GM12865 (cell line): Measurements from ENCODE around the gene CACNG7.

Experiments used
- DNase-seq: peaks from one replicate; pipeline ENCODE4 v3.0.0; 2010; ENCODE audit warnings: low read depth
- H3K4me3 ChIP-seq: 2 replicates; pipeline ENCODE4 v1.5.1; 2011; ENCODE audit warnings: mild to moderate bottlenecking, low read depth, low read length, control low read depth
- TF ChIP-seq, protein P1 (sequence below): IDR thresholded peaks from 2 replicates; pipeline ENCODE4 v1.5.1; 2011; ENCODE audit warnings: low read length, control low read depth, low read depth, inconsistent platforms; ENCODE audit not compliant: insufficient read depth; ENCODE audit errors: missing control alignments

CACNG7 gene, protein sequence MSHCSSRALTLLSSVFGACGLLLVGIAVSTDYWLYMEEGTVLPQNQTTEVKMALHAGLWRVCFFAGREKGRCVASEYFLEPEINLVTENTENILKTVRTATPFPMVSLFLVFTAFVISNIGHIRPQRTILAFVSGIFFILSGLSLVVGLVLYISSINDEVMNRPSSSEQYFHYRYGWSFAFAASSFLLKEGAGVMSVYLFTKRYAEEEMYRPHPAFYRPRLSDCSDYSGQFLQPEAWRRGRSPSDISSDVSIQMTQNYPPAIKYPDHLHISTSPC

DNA sequence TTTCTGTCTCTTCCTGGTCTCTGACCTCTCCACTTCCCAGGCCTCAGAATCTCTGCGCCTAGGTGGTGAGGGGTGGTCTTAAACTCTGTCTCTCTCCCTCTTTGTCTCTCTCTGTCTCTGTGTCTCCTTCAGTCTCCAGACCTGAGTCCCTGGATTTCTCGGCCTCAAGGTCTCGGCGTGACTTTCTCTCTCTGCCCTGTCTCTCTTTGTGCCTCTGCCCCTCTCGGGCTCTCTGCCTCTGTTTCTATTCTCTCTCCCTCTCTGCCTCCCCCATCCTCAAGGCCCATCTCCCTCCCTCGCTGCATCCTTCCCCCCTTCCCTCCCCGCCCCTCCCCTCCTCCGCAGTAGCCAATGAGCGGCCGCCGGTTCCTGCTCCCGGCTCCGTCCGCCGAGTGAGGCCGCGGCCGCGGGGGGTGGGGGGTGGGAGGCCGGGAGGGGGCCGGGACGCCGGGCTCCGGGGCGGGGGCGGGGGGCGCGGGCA is at the start of gene CACNG7:
Gene CACNG7, plus strand, starts transcription at position 344 of the 481 bp plus-strand sequence. CDS start 3,554 bp downstream, outside the sequence.
- H3K4me3 ChIP-seq: no peak within 1 kb of the TSS

DNA sequence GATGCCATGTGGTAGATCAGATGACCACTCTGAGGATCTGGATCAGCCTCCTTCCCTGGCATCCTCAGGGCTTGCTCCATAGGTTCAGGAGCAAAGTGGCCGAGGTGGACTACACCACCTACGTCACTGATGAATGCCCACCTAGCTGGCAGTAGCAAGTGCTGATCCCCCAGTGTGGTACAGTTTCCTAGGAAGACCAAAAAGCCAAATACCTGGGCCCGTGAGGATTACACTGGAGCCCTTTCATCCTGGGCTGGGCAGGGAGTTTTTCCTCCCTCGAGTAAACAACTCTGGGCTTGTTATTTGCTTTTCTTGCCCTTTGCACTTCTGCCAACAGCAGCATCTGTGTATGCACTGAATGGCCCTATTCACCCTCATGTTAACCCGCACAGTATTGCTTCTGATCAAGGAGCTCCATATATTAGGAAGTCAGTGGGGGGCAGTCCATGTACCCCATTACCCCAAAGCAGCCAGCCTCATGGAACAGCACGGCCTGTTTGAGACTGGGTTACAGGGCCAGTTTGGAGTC is 44.7 kb upstream of the CACNG7 start:
- H3K4me3 ChIP-seq: no peak overlapping the region
- TF ChIP-seq, protein P1, sequence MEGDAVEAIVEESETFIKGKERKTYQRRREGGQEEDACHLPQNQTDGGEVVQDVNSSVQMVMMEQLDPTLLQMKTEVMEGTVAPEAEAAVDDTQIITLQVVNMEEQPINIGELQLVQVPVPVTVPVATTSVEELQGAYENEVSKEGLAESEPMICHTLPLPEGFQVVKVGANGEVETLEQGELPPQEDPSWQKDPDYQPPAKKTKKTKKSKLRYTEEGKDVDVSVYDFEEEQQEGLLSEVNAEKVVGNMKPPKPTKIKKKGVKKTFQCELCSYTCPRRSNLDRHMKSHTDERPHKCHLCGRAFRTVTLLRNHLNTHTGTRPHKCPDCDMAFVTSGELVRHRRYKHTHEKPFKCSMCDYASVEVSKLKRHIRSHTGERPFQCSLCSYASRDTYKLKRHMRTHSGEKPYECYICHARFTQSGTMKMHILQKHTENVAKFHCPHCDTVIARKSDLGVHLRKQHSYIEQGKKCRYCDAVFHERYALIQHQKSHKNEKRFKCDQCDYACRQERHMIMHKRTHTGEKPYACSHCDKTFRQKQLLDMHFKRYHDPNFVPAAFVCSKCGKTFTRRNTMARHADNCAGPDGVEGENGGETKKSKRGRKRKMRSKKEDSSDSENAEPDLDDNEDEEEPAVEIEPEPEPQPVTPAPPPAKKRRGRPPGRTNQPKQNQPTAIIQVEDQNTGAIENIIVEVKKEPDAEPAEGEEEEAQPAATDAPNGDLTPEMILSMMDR: no peak
- no peak for DNase-seq

More for the DNA sequence above, at the start of gene CACNG7:
- TF ChIP-seq, protein P1: no peak
- DNase-seq: no peak

DNA sequence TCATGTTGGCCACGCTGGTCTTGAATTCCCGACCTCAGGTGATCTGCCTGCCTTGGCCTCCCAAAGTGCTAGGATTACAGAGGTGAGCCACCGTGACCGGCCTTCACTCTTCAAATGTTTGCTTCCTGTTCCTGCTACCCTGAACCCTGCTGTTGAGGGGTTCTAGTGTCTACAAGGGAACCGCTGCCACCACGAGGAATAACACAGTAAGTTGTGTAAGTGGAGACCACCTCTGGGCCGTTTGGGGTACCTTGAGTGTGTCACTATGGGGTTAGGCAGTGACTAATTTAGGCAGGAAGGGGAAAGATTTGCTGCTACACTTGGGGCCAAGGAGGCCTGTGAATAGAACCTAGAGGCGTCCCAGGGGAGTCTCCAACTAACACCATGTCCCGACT is 43.6 kb upstream of the CACNG7 start:
- H3K4me3 ChIP-seq: no peak overlapping the region
- no peak for DNase-seq
- TF ChIP-seq, protein P1: no peak

DNA sequence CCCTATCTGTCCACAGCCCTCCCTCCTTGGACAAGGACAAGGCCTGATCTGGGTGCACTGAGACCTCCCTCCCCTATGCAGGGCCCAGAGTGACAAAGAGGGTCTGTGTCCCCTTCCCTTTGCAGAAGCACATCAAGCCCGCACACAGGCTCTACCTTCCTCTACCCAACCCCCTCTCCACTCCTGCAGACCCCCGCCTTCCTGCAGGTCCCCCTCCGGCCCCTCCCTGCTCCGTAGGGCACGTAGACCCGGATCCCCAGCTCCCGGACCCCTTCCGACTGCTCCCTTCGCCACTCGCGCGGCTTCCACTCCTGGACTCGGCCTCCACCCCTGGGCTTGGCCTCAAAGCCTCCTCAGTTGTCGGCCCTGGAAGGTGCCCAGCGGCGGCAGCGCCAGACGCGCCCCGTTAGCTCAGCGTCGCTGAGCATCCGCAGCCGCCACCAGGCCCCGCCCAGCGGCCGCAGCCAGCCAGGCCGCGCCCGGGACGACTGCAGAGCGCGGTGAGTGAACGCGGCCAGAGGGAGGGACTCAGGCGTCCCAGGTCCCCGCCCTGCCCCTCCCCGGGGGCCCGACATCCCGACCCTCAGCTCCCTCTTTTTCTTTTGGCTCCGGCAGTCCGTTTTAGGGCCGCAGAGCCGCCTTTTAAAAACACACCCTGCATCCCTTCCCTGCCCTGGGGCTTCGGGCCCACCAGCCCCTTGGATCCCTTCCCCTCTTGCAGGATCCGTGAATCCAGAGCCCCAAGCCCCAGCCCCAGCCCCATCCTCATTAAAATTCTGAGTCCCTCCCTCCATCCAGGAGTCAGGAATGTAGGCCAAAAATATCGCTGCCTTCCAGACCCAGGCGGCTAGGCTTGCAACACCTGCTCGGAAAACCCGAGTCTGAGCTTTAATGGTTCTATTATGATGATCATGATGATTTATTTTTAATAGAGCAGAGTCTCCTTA is 42.9 kb upstream of the CACNG7 start:
- TF ChIP-seq, protein P1: no peak
- no peak for DNase-seq
- no peak overlapping the region for H3K4me3 ChIP-seq

DNA sequence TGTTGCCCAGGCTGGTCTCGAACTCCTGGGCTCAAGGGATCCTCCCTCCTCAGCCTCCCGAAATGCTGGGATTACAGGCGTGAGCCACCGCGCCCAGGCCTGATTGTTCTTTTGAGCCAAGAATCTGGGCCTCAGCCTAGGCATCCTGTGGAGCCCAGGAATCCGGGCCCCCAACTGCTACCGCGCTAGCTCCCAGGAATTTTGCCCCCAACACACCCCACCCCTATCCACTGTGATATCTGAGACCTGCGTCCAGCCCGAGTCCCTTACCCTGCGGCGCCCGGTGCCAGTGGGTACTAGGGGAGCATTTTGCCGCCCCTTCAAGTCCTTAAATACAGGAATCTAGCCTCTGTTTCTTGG is 42.2 kb upstream of the CACNG7 start:
- H3K4me3 ChIP-seq: no peak overlapping the region
- TF ChIP-seq, protein P1: no peak
- DNase-seq: no peak

DNA sequence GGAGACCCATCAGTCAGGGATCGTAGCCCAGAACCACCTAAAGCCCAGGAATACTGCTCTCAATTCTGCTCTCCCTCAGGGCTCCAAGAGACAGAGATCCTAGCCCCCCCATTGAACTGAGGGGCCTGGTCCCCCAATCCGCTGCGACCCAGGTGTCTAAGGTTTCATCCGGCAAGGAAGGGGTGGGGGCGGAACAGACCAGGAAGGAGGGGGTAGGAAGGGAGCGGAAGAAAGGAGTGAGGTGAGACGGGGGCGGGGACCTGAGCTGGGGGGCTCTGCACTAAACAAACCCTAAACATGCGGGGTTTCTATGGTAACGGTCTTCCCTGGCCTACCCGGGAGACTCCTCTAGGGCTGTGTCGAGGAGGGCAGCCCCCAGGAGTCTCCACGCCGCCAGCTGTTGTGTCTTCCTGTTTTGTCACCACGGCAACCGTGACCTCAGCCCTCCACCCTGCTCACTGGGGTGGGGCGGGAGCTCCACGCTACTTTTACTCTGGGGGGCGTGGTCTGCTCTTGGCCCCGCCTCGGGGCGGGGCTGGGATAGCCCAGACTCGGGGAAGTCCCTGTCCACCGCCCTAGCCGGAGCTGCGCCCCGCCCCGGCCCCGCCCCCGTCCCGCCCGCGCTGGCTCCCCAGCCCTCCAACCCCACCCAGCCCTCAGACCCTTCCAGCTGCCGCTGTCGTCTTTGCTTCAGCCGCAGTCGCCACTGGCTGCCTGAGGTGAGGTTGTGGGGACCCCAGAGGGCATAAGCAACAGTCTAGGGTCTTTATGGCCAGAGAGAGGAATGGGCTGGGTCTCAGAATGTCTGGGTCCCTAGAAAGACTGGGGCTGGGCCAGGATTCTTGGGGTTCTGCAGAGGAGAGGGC is 41.6 kb upstream of the CACNG7 start, which contains the start of gene MYADM:
Gene MYADM, plus strand, starts transcription at position 659 of the 866 bp plus-strand sequence. CDS start 5,647 bp downstream, outside the sequence.
- TF ChIP-seq, protein P1: no peak
- no peak within 1 kb of the TSS for H3K4me3 ChIP-seq
- peak; percentile 44 for DNase-seq
